ENCODE measurements around the gene EAF2.

- TF ChIP-seq POLR2A (IDR thresholded peaks at IDR 0.05) (no peak), CTCF (IDR thresholded peaks at IDR 0.05) (no peak), POLR2AphosphoS5 (IDR thresholded peaks at IDR 0.05) (no peak)
Observed at GRCh38 chr3:121819236-121819635, 15.8 kb upstream of the EAF2 start.

Measured in breast epithelium (tissue), 3 donors.